B cell (primary cell): ENCODE measurements around the gene USP37. TPM values are rescaled to one million over a fixed set of nuclear protein-coding genes. Genes with fewer than 3 reads are reported as not detected.

Experiments used
- ATAC-seq: fragments of 200-7000 bp; cut with Tn5 transposase; one replicate; pipeline ENCODE4 v1.10.0; 2021; ENCODE audit warnings: low read depth, mild to moderate bottlenecking, moderate number of reproducible peaks, moderate library complexity
- CTCF ChIA-PET: fragments of 350-600 bp; sonication (Branson Sonifier 250); formaldehyde crosslinking; loops from one replicate; lab custom pipeline; 2021; ENCODE audit warnings: antibody characterized with exemption, inconsistent platforms; lab: Charles Lee
- POLR2A ChIA-PET: fragments of 350-600 bp; sonication (Branson Sonifier 250); formaldehyde crosslinking; loops from one replicate; lab custom pipeline; 2021; ENCODE audit warnings: antibody characterized with exemption; lab: Charles Lee
- DNase-seq: peaks from one replicate; pipeline ENCODE4 v3.0.0; 2013
- H2AFZ ChIP-seq: 2 replicates; pipeline ENCODE4 v1.6.1; 2012; ENCODE audit warnings: mild to moderate bottlenecking, low read depth, low read length; ENCODE audit not compliant: insufficient read depth, poor library complexity, severe bottlenecking
- H3K27ac ChIP-seq, 2 donors: 1 replicate in 1 of 2; 2 replicates in 1 of 2; pipeline ENCODE4 v1.5.1; 2012 to 2013; ENCODE audit warnings: low read length in 2 of 2, mild to moderate bottlenecking in 2 of 2, moderate library complexity in 1 of 2
- H3K27me3 ChIP-seq, 4 experiments: fragments of 200-600 bp in 1 of 4; sonication (generic) in 1 of 4; replicated peaks in 1 of 4; 1 replicate in 2 of 4; 2 replicates in 2 of 4; pipeline versions ENCODE4 v1.6.1 to v1.7.0; 2013 to 2016; ENCODE audit warnings: low read length in 3 of 4, mild to moderate bottlenecking in 2 of 4, mixed read lengths in 1 of 4, moderate library complexity in 1 of 4; ENCODE audit not compliant: insufficient read depth in 4 of 4, control insufficient read depth in 3 of 4; ENCODE audit errors: control extremely low read depth in 1 of 4
- H3K36me3 ChIP-seq, 2 experiments: replicated peaks in 1 of 2; 1 replicate in 1 of 2; 2 replicates in 1 of 2; pipeline versions ENCODE4 v1.6.1 to v1.7.1; 2013; ENCODE audit warnings: low read length in 1 of 2; ENCODE audit not compliant: insufficient read depth in 2 of 2, control insufficient read depth in 1 of 2; ENCODE audit errors: control extremely low read depth in 1 of 2, extremely low read depth in 1 of 2
- H3K4me1 ChIP-seq, 2 donors: fragments of 200-600 bp in 1 of 2; sonication (generic) in 1 of 2; 1 replicate in 1 of 2; 2 replicates in 1 of 2; pipeline versions ENCODE4 v1.5.1 to v1.6.1; 2013 to 2017; ENCODE audit warnings: low read length in 2 of 2; ENCODE audit not compliant: control insufficient read depth in 2 of 2, insufficient read depth in 2 of 2
- H3K4me2 ChIP-seq: replicated peaks from 2 replicates; pipeline ENCODE3; 2012; ENCODE audit warnings: mild to moderate bottlenecking, low read depth, low read length; ENCODE audit not compliant: poor library complexity, severe bottlenecking
- H3K4me3 ChIP-seq, 5 experiments: fragments of 200-600 bp in 1 of 5; sonication (generic) in 1 of 5; 1 replicate in 3 of 5; 2 replicates in 2 of 5; pipeline versions ENCODE4 v1.5.1 to v1.7.0; 2011 to 2016; ENCODE audit warnings: low read length in 4 of 5, mild to moderate bottlenecking in 4 of 5, low read depth in 2 of 5, control low read depth in 1 of 5, moderate library complexity in 1 of 5; ENCODE audit not compliant: insufficient read depth in 1 of 5; ENCODE audit errors: control extremely low read depth in 1 of 5, extremely low read depth in 1 of 5
- H3K79me2 ChIP-seq: fragments of 200-600 bp; sonication (generic); one replicate; pipeline ENCODE4 v1.6.0; 2016; ENCODE audit warnings: low read length; ENCODE audit not compliant: control insufficient read depth, insufficient read depth
- H3K9ac ChIP-seq: fragments of 200-600 bp; sonication (generic); 2 replicates; pipeline ENCODE4 v1.6.1; 2017; ENCODE audit warnings: mild to moderate bottlenecking, low read length, moderate library complexity
- H3K9me3 ChIP-seq, 3 donors: one replicate each; pipeline versions ENCODE4 v1.6.1 to v1.7.1; 2013; ENCODE audit warnings: low read length in 2 of 3; ENCODE audit not compliant: control insufficient read depth in 2 of 3, insufficient read depth in 1 of 3; ENCODE audit errors: control extremely low read depth in 1 of 3
- H4K20me1 ChIP-seq: 2 replicates; pipeline ENCODE4 v1.6.0; 2012; ENCODE audit warnings: mild to moderate bottlenecking, low read length; ENCODE audit not compliant: insufficient read depth, control insufficient read depth, poor library complexity, severe bottlenecking
- H3K27ac Mint-ChIP-seq: one replicate; pipeline ENCODE4 v1.8.0; 2021; ENCODE audit warnings: mixed read lengths
- H3K27me3 Mint-ChIP-seq: one replicate; pipeline ENCODE4 v1.8.0; 2021; ENCODE audit warnings: mixed read lengths
- H3K4me1 Mint-ChIP-seq: one replicate; pipeline ENCODE4 v1.8.0; 2021; ENCODE audit warnings: mixed read lengths
- H3K4me3 Mint-ChIP-seq: one replicate; pipeline ENCODE4 v1.8.0; 2021; ENCODE audit warnings: mixed read lengths
- H3K9me3 Mint-ChIP-seq: one replicate; pipeline ENCODE4 v1.8.0; 2022; ENCODE audit warnings: mixed read lengths; ENCODE audit not compliant: insufficient read depth
- EZH2 ChIP-seq: IDR thresholded peaks from 2 replicates; pipeline ENCODE4 v1.6.1; 2012; ENCODE audit warnings: borderline replicate concordance, low read depth, mild to moderate bottlenecking, moderate library complexity, low read length; ENCODE audit not compliant: insufficient read depth, poor library complexity, severe bottlenecking
- WGBS: methylation state at CpG from one replicate; pipeline ENCODE4 v1.1.5; 2013; ENCODE audit warnings: missing lambda C conversion rate; ENCODE audit not compliant: insufficient coverage; 5-methylcytosine and 5-hydroxymethylcytosine counted together
- intact Hi-C: fragments of 100-400 bp; cut with micrococcal nuclease; formaldehyde crosslinking; loops from one replicate; pipeline ENCODE4 v1.10.0; 2022
- polyA plus RNA-seq: library from polyadenylated mRNA; depleted of rRNA; stranded (reverse); fragments of >200 nt; gene quantifications from 2 replicates; pipeline ENCODE4 v1.2.3, GENCODE V29; 2012
- total RNA-seq, 2 donors: library from RNA; stranded (reverse); fragments of 120-200 nt in 1 of 2; gene quantifications; 1 replicate in 1 of 2; 2 replicates in 1 of 2; pipeline versions ENCODE4 v1.2.3 to v1.2.4, GENCODE V29; 2013 to 2022
- TF ChIP-seq, protein P1 (sequence below): fragments of 200-600 bp; IDR thresholded peaks from one replicate; pipeline ENCODE4 v1.8.0; 2022; ENCODE audit warnings: antibody characterized with exemption, mild to moderate bottlenecking

The USP37 gene
- total and polyA plus RNA-seq, 2 donors (not counting 1 experiment from before 2014, with no cell fraction given), result 3.1 to 29.0 TPM

DNA sequence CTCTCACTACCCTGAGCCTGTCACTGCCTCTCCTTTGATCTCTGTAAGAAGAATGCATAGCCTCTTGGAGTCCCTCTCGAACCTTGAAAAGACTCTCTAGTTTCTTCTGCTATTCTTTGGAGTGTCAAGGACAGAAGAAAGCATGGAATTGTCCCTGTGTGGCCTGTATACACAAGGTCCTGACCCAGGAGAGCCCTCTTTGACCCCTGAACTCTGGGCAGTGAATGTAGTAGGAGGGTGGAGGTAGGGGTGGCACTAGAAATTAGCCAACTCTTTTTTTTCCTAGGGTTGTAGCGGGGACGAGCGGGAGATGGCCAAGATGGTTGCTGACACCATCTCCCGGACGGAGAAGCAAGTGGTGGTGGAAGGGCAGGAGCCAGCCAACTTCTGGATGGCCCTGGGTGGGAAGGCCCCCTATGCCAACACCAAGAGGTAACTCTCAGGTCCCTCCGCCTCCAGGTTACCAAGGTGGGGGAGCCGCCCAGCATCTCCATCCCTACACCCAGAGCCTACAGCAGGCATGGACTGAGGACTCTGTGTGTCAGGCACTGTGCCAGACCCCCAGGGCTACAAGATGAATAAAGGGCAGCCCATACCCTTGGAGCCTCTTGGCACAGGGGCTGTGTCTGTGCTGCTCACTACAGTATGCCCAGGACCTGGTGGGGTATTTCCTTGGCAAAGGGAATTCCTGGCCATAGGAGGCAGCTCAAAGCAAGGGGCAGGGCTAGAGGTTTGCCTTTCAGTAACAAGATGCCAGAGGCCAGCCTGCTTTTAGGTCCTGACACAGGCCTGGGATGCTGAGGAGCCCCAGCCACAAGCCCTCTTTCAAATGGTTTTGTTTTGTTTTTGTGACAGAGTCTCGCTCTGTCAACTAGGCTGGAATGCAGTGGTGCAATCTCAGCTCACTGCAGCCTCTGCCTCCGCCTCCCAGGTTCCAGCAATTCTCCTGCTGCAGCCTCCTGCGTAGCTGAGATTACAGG, 132.9 kb downstream of the USP37 start:
- H3K27me3 ChIP-seq, result peaks cover 0 to 4% (median 0%) of the 10 kb centered on the region in 4 experiments
- no peak for DNase-seq
- ATAC-seq, result no peak
- ChIA-PET CTCF (no interaction called here), POLR2A (no interaction called here)
- WGBS, result 96% methylated on average over 7 of the region's 11 CpGs
- H3K27ac Mint-ChIP-seq, result no peak overlapping the region
- TF ChIP-seq, protein P1, sequence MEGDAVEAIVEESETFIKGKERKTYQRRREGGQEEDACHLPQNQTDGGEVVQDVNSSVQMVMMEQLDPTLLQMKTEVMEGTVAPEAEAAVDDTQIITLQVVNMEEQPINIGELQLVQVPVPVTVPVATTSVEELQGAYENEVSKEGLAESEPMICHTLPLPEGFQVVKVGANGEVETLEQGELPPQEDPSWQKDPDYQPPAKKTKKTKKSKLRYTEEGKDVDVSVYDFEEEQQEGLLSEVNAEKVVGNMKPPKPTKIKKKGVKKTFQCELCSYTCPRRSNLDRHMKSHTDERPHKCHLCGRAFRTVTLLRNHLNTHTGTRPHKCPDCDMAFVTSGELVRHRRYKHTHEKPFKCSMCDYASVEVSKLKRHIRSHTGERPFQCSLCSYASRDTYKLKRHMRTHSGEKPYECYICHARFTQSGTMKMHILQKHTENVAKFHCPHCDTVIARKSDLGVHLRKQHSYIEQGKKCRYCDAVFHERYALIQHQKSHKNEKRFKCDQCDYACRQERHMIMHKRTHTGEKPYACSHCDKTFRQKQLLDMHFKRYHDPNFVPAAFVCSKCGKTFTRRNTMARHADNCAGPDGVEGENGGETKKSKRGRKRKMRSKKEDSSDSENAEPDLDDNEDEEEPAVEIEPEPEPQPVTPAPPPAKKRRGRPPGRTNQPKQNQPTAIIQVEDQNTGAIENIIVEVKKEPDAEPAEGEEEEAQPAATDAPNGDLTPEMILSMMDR, result no peak
- no peak for TF ChIP-seq EZH2
- no peaks in the 10 kb centered on the region for H3K79me2 ChIP-seq
- intact Hi-C loops, result no loop called here
- H3K27ac ChIP-seq, result no peak overlapping the region
- no peak overlapping the region for H3K4me2 ChIP-seq
- no peak overlapping the region for H3K4me3 Mint-ChIP-seq
- no peaks in the 10 kb centered on the region for H3K36me3 ChIP-seq
- peaks cover 12 to 16% of the 10 kb centered on the region in 2 donors for H3K4me1 ChIP-seq
- H3K27me3 Mint-ChIP-seq, result peaks cover 8% of the 10 kb centered on the region
- H3K9me3 Mint-ChIP-seq, result no peaks in the 10 kb centered on the region
- no peak overlapping the region for H3K4me3 ChIP-seq
- H3K4me1 Mint-ChIP-seq, result peaks cover 20% of the 10 kb centered on the region
- no peak overlapping the region for H2AFZ ChIP-seq
- H4K20me1 ChIP-seq, result no peaks in the 10 kb centered on the region
- no peaks in the 10 kb centered on the region for H3K9me3 ChIP-seq
- H3K9ac ChIP-seq, result no peak overlapping the region

DNA sequence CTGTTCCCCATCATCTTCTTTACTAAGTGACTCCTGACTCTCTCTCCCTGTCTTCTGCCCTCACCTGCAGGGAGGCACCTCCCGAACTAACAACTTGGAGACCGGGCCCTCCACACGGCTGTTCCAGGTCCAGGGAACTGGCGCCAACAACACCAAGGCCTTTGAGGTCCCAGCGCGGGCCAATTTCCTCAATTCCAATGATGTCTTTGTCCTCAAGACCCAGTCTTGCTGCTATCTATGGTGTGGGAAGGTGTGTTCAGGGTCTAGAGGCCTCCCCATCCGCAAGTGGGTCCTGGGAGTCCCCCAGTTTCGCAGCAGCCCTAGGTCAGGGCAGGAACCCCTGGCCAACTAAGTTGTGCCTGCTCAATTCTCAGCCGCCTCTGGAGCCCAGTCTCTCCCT, 133.7 kb downstream of the USP37 start:
- no peaks in the 10 kb centered on the region for H4K20me1 ChIP-seq
- no peak for DNase-seq
- ATAC-seq, result no peak
- Mint-ChIP-seq H3K27me3 (peaks cover 10% of the 10 kb centered on the region), H3K4me3 (no peak overlapping the region), H3K9me3 (no peaks in the 10 kb centered on the region), H3K27ac (no peak overlapping the region), H3K4me1 (peaks cover 17% of the 10 kb centered on the region)
- H3K4me3 ChIP-seq, result no peak overlapping the region
- 92% methylated on average over 3 of the region's 9 CpGs for WGBS
- no peak overlapping the region for H3K9ac ChIP-seq
- ChIA-PET POLR2A (no interaction called here), CTCF (no interaction called here)
- no peaks in the 10 kb centered on the region for H3K9me3 ChIP-seq
- H2AFZ ChIP-seq, result no peak overlapping the region
- no peak for TF ChIP-seq EZH2
- TF ChIP-seq, protein P1, result no peak
- H3K27me3 ChIP-seq, result peaks cover 0 to 9% (median 0%) of the 10 kb centered on the region in 4 experiments
- no peaks in the 10 kb centered on the region for H3K79me2 ChIP-seq
- intact Hi-C loops, result no loop called here
- no peak overlapping the region for H3K4me2 ChIP-seq
- no peak overlapping the region for H3K27ac ChIP-seq
- peaks cover 12 to 15% of the 10 kb centered on the region in 2 donors for H3K4me1 ChIP-seq
- H3K36me3 ChIP-seq, result no peaks in the 10 kb centered on the region
